Stimulated activated CD4-positive, alpha-beta T cell treated with anti-CD3 and anti-CD28 coated beads, Interleukin-4, amount 100 ng/mL, for 24 hours (primary cell): ENCODE results near the gene PLD1.
"Not testable (repeated sequence)": the region's sequence is repeated elsewhere in the genome, so short reads cannot be mapped to it uniquely, and the experiment has no call there.

Source experiments
- DNase-seq: peaks from one replicate; pipeline ENCODE4 v3.0.0-alpha.2; 2020

PLD1 gene

GRCh38 chr3:171768281-171768900 is 41.9 kb downstream of the PLD1 start:
- no peak for DNase-seq

GRCh38 chr3:171765511-171765887 is 44.8 kb downstream of the PLD1 start:
- DNase-seq: no peak

DNA sequence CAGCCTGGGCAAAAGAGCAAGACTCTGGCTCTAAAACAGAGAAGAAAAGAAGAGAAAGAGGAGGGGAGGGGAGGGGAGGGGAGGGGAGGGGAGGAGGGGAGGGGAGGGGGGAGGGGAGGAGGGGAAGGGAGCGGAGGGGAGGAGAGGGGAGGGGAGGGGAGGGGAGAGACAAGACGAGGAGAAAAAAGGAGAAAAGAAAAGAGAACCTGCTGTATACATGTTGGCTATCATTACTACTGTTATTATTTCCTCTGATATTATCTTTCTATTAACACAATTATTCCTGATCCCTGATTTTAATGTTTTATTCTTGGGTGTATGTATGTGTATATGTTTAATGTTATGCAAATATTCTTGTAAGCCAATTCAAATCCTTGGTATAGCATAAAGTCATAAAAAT is 46.9 kb downstream of the PLD1 start:
- no peak for DNase-seq

DNA sequence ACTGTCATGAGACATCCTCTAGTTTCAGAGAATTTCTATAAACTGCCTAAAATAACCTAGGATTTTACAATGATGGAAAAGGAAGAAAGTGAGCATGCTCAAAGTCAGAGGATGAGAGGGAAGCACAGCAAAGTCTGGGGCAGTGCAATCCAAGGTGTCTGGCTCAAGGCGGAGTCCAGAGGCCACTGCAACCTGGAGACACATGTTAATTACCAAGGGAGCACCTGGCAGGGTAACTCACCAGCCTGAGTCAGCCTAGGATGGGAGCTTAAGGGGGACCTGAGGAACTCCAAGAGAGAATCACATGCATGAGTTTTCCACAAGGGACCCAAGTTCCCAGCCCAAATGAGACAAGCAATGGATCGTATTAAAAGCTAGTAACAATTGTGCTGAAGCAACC is 49.8 kb downstream of the PLD1 start:
- DNase-seq: no peak

- DNase-seq: no peak
These were observed 52.2 kb downstream of the PLD1 start for GRCh38 chr3:171758109-171758508.

DNA sequence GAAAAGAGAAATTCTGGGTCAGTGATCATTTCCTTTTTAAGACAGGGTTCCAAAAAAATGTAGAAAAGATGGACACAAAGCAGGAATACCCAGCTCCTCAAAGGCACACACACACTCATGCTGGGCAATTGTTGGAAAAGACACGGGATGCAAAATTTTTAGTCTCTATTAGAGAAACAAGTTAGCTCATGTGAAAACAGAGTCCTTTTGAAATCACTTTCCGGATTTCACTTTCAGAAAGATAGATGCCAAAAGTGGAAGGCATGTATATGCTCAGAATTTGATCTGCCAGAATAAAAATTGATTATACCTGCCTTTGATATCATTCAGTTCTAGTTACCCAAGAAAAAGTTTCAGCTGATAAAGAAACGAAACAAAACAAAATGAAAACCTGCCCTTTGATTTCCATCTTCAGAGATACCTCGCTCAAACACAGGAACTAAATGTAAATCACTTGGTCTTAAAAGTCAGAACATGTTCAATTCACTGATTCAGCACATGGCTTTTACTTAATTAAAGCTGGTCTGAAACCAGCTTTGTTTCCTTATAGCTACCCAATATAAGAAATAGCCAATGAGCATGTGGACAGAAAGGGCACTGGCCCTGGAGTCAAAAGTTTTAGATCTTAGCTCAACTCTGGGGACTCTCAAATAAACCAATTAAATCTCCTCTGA is 52.8 kb downstream of the PLD1 start:
- no peak for DNase-seq

DNA sequence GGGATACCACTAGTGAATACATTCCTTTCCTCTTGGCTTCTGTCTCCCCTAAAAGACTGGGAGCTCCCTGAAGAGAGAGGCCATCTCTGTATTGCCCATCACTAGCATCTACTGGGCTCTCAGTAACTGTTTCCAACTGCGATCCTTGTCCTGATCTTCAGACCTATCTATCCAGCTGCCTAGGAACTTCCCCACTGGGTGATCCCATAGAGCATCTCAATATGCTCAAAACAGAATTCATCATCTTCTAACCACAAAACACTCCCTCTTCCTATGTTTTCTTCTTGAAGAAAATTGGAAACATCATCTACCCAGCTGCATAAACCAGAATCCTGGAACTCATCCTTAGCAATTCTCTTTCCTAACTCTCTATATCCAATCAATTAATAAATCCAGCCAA is 54.6 kb downstream of the PLD1 start:
- DNase-seq: no peak

- no peak for DNase-seq
These were observed 55.2 kb downstream of the PLD1 start for GRCh38 chr3:171755015-171755589.

DNA sequence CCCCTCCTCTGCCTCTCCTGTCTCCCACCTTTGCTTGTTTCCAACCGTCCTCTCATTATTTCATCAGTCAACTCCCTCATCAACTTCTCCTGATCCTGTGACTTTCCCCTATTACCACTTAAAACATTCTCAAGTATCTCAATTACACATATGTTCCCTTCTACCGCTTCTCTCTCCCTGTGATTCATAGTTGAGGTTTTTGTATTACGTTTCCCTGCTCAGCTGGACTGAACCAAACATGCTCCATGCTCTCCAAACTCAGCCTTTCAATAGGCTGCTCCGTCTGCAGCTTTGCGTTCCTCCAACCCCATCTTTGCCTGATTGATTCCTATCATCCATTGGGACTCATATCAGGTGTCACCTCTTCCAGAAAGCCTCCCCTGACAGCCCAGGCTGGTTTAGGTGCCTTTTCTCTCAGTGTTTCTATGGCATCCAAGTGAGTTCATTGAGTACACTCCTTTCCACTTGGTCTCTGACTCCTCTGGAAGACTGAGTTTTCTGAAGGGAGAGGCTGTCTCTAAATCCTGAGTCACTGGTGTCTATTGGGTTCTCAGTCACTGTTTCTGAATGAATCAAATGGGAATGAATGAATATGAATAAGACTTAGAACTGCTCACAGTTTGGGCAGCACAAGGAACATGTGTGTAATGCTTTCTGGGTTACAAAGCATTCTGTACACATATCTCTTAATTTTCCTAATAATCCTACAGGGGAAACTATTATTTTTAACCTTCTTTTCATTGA is 56.4 kb downstream of the PLD1 start:
- DNase-seq: no peak

- DNase-seq: no peak
These were observed 57.2 kb downstream of the PLD1 start for GRCh38 chr3:171753025-171753472.

- no peak for DNase-seq
These were observed 58.0 kb downstream of the PLD1 start for GRCh38 chr3:171752329-171752728.

- DNase-seq: no peak
These were observed 61.2 kb downstream of the PLD1 start for GRCh38 chr3:171749124-171749523.

GRCh38 chr3:171748064-171748924 is 62.0 kb downstream of the PLD1 start:
- DNase-seq: no peak

GRCh38 chr3:171747223-171747920 is 62.9 kb downstream of the PLD1 start:
- DNase-seq: no peak

GRCh38 chr3:171746320-171747222 is 63.7 kb downstream of the PLD1 start:
- not testable (repeated sequence) for DNase-seq

GRCh38 chr3:171745577-171746319 is 64.5 kb downstream of the PLD1 start:
- no peak for DNase-seq

DNA sequence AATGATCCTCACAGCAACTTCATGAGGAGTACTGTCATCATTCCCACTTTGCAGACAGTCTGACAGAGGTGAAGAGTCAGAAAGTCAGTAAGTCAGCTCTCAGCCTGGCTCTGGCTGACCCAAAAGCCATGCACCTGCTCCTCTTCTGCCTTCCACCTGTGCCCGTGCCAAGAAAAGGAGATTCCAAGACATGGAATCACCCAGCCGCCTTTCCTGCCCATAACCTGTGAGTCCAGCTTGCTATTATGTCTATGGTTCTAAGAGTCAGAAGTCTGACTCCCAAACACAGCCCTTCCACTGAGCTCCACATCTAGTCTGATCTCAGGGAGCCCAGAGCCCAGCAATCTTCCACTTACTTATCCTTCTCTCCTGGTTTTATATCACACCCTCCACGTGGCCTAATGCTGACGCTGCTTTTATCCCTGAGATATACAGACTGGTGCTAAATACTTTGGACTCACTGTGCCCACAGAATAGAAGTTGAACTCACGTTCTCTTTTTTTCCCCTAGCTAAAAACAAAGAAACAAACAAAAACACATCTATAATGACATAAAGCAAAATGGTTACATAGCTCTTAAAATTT is 66.0 kb downstream of the PLD1 start:
- no peak for DNase-seq

DNA sequence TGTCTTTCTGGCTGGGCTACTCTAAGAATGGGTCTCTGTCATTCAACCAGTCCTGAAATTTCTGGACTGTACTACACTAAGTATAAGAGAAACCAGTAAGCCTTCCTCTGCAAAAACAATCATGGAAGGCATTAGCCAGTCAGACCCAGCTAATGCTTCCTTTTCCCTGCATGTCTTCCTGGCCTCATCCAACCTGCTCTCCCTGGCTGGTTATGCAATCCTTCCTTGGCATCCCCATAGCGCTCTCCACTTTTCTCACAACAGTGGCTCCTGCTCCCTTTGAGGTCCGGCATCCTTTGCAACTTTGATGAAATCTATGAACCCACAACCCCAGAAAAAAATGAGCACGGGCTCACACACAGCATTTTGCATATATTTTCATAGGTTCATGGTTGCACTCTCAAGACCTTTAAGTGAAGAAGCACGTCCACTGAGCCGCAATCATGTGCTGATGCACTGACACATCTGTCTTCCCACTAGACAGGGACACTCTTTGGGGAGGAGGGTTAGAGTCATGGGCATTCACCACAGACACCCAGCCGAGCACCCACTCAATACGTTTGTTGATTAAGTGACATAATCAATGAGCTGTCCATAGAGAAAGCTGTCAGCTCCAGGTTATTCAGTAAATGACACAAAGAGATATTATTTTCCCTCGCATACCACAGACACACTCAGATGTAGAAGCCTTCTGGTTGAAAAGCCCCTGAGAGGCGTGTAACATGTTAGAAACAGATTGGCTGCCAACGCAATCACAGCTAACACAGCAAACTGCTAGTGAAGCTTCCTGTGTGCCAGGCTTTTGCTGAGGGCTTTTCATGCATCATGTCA is 66.7 kb downstream of the PLD1 start:
- no peak for DNase-seq

- DNase-seq: no peak
These were observed 68.9 kb downstream of the PLD1 start for GRCh38 chr3:171741377-171741776.
